Right atrium auricular region (tissue), 2 donors: Measurements from ENCODE around the gene USP6. TPM values are rescaled to one million over a fixed set of nuclear protein-coding genes. Genes with fewer than 3 reads are reported as not detected.
A peak's percentile ranks its signal among the peaks of the same experiment; 100 is the strongest.
"Not testable (repeated sequence)": the region's sequence is repeated elsewhere in the genome, so short reads cannot be mapped to it uniquely, and the experiment has no call there.

ENCODE experiments used
- DNase-seq: peaks from one replicate; pipeline ENCODE4 v3.0.0-alpha.2; 2019; ENCODE audit warnings: low spot score
- H3K27ac ChIP-seq, 2 donors: fragments of 200-600 bp; sonication (generic); 1 replicate in 1 of 2; 2 replicates in 1 of 2; pipeline ENCODE4 v1.5.1; 2016 to 2019
- H3K27me3 ChIP-seq, 2 donors: fragments of 200-600 bp; sonication (generic); one replicate each; pipeline versions ENCODE4 v1.5.1 to v1.6.0; 2017 to 2019
- H3K36me3 ChIP-seq: fragments of 200-600 bp; sonication (generic); one replicate; pipeline ENCODE4 v1.5.1; 2016
- H3K4me1 ChIP-seq, 2 donors: fragments of 200-600 bp; sonication (generic); one replicate each; pipeline versions ENCODE4 v1.5.1 to v1.6.0; 2017 to 2019
- H3K4me3 ChIP-seq, 2 donors: fragments of 200-600 bp; sonication (generic); 1 replicate in 1 of 2; 2 replicates in 1 of 2; pipeline ENCODE4 v1.5.1; 2017 to 2019; ENCODE audit warnings: mild to moderate bottlenecking in 1 of 2, moderate library complexity in 1 of 2
- H3K9me3 ChIP-seq, 2 donors: fragments of 200-600 bp; sonication (generic); one replicate each; pipeline ENCODE4 v1.5.1; 2019
- total RNA-seq, 2 donors: library from RNA; depleted of rRNA; stranded (reverse); fragments of >200 nt; gene quantifications; one replicate each; pipeline ENCODE4 v1.1.0, GENCODE V29; 2016
- TF ChIP-seq, protein P1 (sequence below), 2 donors: fragments of 200-600 bp; sonication (generic); IDR thresholded peaks; one replicate each; pipeline ENCODE4 v1.5.1; 2019; ENCODE audit warnings: antibody characterized with exemption in 2 of 2

The USP6 gene
- total RNA-seq, result not detected

DNA sequence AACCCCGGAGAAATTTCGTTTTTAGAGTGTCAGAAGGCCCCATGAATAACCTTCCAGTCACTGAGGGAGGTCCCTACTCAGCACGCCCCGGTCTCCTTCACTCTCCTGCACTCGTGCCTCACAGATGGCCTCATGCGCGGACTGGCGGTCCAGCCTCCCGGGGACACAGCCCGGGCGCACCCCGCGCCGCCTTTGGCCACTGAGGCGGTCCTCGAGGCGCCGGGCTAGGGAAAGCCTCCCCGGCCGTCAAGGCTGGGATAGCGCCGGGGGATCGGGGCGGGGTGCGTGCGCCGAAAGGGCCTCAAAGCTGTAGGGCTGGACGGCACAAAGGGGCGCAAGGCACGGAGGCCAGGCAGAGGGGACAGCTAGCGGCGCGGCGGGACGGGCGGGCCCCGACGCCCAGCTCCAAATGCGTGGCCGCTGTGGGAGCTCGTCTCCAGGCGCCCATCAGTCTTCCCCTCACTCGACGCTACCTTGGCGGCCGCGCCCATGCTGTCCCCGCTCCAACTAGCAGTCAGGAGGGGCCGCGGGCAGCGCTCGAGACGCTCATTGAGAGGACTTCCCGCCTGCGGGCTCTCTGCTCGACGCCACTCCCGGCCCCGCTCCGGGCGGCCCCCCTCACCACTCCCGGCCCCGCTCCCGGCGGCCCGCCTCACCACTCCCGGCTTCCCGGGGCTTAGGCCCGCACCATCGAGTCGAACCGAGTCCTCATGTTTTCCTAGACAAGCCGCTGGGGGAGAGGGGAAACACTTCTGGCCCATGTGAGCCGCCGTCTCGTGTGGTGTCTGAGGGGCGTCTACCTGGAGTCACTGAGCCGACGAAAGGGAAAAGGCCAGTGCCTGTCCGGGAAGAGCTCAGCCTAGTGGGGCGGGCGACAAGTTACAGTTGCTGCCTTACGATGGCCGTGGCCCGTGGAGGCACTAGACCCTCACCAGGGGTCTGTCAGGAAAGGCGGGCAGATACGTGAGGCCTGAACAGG is at the start of gene USP6:
TSS of gene USP6 (plus strand) at position 360 of the 979 bp plus-strand sequence. CDS start 14,336 bp downstream, outside the sequence.
- Histone ChIP-seq H3K4me1 (peaks cover 0 to 4% of the 10 kb centered on the region in 2 donors), H3K9me3 (no peaks in the 10 kb centered on the region), H3K36me3 (no peaks in the 10 kb centered on the region), H3K27me3 (peaks cover 4 to 12% of the 10 kb centered on the region in 2 donors), H3K27ac (no peak within 1 kb of the TSS), H3K4me3 (no peak within 1 kb of the TSS)
- TF ChIP-seq, protein P1, sequence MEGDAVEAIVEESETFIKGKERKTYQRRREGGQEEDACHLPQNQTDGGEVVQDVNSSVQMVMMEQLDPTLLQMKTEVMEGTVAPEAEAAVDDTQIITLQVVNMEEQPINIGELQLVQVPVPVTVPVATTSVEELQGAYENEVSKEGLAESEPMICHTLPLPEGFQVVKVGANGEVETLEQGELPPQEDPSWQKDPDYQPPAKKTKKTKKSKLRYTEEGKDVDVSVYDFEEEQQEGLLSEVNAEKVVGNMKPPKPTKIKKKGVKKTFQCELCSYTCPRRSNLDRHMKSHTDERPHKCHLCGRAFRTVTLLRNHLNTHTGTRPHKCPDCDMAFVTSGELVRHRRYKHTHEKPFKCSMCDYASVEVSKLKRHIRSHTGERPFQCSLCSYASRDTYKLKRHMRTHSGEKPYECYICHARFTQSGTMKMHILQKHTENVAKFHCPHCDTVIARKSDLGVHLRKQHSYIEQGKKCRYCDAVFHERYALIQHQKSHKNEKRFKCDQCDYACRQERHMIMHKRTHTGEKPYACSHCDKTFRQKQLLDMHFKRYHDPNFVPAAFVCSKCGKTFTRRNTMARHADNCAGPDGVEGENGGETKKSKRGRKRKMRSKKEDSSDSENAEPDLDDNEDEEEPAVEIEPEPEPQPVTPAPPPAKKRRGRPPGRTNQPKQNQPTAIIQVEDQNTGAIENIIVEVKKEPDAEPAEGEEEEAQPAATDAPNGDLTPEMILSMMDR (IDR thresholded peaks at IDR 0.05), result no peak
- DNase-seq, result no peak

DNA sequence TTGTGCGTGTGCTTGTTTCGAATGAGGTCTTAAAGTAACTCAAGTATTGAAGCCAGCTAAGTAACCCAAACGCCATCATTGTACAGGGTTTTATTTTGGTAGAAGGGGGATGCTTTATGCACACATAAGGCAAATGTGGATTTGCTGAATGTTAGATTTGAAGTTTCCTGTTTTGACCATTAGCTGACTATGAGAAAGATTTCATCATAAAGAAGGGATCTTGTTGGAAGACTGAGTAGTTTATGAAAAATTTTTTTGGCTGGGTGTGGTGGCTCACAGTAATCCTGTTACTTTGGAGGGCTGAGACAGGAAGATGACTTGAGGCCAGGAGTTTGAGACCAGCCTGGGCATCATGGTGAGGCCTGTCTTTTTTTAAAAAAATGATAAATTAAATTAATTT is 47.6 kb upstream of the USP6 start:
- Histone ChIP-seq H3K27me3 (no peaks in the 10 kb centered on the region), H3K4me3 (no peak overlapping the region), H3K27ac (no peak overlapping the region), H3K36me3 (no peaks in the 10 kb centered on the region), H3K9me3 (no peaks in the 10 kb centered on the region), H3K4me1 (no peaks in the 10 kb centered on the region)
- TF ChIP-seq, protein P1 (IDR thresholded peaks at IDR 0.05), result no peak
- DNase-seq, result no peak

DNA sequence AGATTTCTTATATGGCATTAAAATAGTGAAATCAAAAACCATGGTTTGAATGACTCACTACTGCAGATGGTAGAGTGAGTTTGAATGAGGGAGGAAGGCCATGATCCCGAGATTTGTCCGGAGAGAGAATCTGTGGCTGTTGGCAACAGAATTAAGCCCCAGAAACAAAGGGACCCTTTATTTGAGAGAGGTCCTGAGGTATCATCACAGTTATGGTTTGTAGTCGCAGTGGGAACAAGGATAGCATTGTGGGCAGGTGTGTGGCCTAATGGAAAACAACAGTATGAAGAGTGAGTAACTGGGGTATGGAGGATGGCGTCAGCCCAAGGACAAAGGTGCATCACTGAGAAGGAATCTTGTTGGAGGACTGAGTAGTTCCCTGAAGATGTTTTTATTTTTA is 46.1 kb upstream of the USP6 start:
- Histone ChIP-seq H3K27me3 (no peaks in the 10 kb centered on the region), H3K27ac (no peak overlapping the region), H3K4me3 (no peak overlapping the region), H3K9me3 (no peaks in the 10 kb centered on the region), H3K4me1 (no peaks in the 10 kb centered on the region), H3K36me3 (no peaks in the 10 kb centered on the region)
- no peak for DNase-seq
- TF ChIP-seq, protein P1 (IDR thresholded peaks at IDR 0.05), result no peak

GRCh38 chr17:5075472-5075871 is 40.4 kb upstream of the USP6 start:
- not testable (repeated sequence) for H3K27me3 ChIP-seq, H3K27ac ChIP-seq, DNase-seq, H3K36me3 ChIP-seq, H3K9me3 ChIP-seq, H3K4me3 ChIP-seq
- H3K4me1 ChIP-seq, result peaks cover 0 to 23% of the 10 kb centered on the region in 2 donors

GRCh38 chr17:5077275-5077674 is 38.6 kb upstream of the USP6 start:
- not testable (repeated sequence) for H3K9me3 ChIP-seq, DNase-seq, H3K36me3 ChIP-seq, H3K27me3 ChIP-seq
- peaks cover 0 to 23% of the 10 kb centered on the region in 2 donors for H3K4me1 ChIP-seq
- peak overlapping the region in 1 of 2 donors; percentile 84 for H3K27ac ChIP-seq
- H3K4me3 ChIP-seq, result peak overlapping the region in 1 of 2 donors; percentile 85

DNA sequence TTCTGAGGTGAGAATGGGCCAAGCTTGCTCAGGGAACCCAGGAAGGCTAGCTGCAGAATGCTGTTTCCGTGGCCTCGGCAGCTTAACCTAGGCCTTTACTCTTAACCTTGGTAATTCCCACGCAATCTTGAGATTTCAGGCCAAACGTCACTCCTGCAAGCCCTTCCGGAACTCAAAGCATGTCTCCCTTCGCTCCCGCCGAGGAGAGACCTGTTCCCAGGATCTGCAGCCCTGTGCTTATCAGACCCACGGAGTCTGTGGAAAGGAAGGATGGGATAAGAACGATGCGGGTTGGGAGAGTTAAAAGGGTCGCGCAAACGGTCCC is 38.1 kb upstream of the USP6 start:
- Histone ChIP-seq H3K27ac (peak overlapping the region; percentile 84 to 87), H3K4me1 (peaks cover 0 to 23% of the 10 kb centered on the region in 2 donors), H3K4me3 (peak overlapping the region; percentile 76 to 85), H3K27me3 (no peaks in the 10 kb centered on the region), H3K36me3 (no peaks in the 10 kb centered on the region), H3K9me3 (no peaks in the 10 kb centered on the region)
- no peak for DNase-seq
- TF ChIP-seq, protein P1 (IDR thresholded peaks at IDR 0.05), result no peak
